ENCODE measurements around the gene TMEM53. TPM values are rescaled to one million over a fixed set of nuclear protein-coding genes. Genes with fewer than 3 reads are reported as not detected.

Gene TMEM53
- total RNA-seq, 1 experiment from 2014 or later = 14.9 TPM

DNA sequence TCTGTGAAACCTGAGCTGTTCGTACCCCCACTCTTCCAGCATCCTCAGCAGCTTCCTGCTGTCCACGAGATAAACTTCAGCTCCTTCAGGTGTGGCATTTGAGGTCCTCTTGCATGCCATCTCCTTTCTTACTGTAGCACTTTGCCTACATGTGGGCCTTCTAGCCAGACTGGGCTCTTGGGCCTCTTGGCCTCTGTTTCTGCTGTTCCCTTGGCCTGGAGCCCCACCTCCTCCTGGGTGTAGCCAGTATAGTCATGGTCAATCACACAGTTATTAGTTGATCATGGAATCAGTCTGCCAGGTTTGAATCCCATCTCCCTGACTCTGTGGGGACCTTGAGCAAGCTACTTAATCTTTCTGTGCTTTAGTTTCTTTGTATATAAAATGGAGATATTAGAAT is 26.4 kb downstream of the TMEM53 start:
- no peak for DNase-seq (ENCODE audit: low read depth)

DNA sequence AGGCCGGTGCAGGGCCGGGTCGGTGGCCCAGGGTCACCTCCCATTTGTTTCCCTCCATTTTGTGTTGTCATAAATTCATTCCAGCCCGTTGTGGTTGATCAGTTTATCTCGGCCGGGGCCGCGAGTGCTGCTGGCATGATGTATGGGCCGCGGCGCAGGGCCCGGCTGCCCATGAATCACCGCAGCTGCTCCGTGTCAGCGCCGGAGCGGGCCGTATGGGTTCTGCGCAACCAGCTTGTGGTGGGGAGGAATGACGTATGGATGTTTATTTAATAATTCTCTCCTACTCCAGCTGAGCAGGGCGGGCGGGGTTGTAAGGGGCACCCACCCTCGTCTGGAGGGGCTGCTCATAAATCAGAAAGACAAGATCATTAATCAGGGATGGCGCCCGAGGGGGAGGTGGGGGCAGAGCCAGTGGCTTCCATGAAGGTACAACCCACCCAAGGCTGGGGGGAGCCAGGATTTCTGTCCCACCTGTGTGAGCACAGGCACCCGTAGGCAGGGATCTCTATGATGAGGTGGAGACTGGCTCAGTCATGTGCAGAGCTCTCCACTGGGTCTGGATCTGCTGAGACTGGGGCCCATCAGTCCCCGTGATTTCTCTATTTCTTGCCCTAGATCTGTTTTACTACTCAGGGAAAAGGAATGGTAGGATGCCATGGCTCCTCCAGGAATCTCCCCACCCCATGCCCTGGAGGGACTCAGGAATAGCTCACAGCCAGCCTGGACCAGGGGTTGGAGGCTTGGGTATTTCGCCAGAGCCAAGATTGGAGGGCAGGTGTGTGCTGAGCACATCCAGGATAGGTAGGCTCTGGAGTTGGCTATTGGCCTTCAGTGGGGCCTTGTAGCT is 27.8 kb downstream of the TMEM53 start:
- DNase-seq (ENCODE audit: low read depth) = no peak

DNA sequence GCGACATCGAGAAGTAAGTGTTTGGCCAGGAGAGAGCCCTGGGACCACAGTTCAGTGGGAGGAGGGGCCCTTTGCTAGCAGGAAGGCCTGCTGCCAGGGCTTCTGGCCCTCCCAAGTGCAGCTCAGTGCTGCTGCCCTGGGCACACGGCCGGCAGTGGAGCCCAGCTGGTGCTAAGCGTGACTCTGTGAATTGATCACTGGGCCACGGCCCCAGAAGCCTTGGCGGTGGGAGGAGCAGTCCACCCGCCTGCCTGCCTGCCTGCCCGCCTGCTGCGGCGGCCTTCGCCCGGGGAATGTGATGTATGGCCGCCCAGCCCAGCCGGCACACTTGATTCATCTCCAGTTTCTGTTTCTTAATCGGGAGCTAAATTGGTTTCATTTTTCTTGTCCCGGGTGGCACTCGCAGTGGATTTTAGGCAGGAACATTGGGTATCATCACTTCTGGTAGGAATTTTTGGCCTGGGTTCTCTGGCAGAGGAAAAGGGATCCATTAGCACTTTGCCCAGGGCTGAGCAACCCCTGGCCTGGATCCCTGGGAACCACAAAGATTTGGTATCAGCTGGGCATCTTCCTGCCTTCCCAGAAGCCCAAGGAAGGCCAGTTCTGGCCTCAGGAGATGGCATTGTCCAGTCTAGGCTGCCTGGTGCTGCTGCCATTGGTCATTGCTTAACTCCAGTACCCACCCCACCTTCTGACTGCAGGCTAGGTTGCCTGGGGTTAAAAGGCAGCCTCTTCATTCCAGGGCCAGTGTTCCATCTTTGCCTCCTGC is 28.6 kb downstream of the TMEM53 start:
- DNase-seq (ENCODE audit: low read depth) = no peak

DNA sequence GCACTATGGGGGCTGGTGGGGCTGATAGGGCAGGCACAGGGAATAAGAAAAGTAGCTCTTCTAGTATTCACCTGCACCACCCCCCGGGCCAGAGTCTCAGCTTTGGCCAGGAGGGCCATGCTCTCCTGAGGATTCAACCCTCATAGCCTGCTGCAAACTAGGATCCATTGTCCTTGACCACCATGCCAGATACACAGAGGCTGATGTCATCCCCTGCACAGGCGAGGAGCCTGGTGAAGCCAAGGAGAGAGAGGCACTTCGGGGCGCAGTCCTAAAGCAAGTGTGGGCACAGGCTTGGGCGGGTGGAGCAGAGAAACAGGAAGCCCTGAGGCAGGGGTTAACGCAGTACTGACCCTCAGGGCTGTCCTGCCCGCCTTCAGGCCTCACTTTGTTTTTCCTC is 29.5 kb downstream of the TMEM53 start:
- DNase-seq (ENCODE audit: low read depth) = no peak

DNA sequence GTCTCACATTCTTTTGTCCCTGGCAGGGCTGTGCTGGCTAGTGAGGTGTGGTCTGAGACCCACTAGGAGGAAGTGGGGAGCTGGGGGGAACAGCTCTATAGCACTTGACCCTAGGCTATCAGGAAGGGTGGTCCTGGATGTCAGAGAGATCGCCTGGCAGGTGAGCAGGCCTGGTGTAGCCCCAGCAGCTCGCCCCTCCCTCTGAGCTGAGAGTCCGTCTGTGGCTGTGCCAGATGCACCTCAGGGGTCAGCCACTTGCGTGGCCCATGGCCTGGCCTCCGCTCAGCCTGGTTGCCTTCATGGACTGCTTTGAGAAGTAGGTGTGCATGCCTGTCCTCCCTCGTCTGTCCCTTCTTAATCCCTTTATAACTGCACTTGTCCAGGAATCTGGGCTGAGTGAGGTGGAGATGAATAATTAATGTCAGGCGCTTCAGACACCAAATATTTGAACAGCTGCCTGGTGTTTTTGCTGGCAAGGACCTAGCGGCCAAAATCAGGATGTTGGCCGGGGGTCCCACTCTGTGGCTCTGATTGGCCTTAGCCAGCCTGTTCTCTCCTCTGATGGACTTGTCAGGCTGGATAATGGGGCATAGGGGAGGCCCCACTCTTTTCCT is 30.5 kb downstream of the TMEM53 start:
- no peak for DNase-seq (ENCODE audit: low read depth)

DNA sequence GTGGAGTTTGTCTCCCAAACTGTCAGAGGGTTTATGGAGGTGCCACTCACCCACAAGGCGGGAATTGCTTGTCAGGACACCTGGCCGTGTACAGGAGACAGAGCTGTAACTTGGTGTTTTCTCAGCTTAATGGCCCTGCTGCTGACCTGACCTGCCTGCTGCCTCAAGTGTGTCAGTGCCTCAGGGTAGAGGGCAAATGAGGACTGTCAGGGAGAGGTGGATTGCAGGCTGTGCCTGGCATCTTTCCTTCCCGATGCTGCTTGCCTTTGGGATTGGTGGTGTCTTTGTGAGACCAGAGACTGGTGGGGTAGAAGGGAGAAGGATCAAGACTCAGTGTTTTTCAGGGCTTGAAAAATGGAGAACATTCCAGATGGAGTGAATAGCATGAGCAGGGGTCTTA is 31.4 kb downstream of the TMEM53 start:
- no peak for DNase-seq (ENCODE audit: low read depth)

DNA sequence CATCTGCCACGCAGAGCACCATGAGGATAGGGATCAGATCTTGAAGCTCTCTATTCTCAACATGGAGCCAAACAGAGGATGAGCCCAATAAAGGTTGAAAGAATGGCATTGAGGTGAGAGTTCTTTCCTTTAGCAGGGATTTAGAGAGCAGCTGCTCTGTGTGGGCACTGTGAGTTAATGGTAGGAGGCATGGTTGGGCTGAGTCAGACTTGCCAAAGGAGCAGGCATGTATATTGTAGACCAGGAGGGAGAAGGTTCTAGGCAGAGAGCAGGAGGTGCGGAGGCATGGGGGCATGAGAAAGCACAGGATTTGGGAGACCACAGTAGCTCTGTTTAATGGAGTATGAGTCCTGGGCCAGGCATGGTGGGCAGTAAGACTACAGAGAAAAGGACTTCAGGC is 32.0 kb downstream of the TMEM53 start:
- no peak for DNase-seq (ENCODE audit: low read depth)

DNA sequence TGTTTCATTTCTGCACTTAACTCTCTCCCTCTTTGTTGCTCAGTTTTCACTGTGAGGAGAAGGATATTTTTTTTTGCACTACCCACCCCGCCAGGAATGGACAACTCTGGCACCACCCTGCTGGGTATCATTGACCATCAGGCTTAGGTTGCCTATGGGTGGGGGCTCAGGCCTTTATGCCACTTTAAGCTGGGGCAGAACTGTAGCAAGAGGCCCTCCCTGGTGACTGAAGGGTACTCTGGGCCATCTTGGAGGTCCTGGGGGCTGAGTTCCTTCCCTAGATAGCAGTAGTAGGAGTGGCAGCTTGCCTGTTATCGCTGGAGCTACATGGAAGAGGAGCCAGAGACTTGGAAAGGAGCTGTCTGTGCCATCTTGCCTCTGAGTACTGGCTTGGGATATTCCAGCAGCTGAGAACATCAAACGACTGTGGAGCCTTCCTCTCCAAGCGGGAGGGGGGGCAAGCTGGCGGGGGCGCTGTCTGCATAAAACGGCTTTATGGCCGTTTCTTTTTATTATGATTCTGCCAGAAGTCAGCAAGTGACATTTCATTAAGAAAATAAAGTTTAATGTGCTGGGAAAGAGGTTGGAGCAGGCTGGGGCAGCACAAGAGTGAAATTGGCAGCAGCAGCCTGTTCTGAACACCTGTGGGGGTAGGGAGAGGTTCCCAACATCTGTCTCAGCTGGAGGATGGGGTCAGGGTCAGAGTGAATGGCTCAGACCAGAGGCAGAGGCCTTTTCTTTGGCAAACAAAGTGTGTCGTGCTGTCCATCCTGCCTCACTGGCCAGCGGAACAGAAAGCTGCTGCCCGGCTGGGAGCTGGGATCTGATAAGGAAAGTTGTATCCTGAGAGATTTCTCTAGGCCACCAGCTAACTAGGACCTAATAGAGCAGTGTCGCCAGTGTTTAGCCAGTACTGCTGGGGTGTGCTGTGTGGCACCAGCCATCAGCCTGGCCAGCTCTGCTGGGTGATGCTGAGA is 32.9 kb downstream of the TMEM53 start:
- DNase-seq (ENCODE audit: low read depth) = no peak

DNA sequence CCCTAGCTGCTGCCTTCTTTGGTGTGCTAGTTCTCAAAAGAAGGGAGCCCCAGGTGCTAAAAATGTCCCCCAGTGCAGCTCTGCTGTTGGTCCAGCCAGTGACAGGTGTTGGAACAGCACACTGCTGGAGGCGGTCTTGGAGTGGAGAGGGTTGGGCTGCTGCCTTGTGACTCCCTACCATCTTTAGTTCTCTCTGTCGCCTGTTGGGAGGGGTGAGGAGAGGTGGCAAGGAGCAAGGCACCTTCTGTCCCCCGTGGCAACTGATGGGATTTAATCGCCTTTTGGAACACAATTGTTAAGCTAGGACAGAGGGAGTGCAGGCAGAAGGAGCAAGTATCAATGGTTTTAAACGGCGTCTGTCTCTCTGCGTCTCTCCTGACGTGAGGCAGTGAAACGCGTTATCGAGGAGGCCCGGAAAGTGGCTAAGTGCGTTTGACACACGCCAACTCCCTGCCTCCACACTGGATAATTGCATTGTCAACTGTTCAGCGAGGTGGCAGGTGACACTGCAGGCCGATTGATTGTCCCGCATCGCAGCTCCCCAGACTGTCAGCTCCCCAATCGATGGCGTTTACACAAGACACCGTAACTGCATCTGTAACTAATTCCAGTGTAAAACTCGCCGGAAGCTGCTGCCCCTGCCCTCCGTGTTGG is 34.0 kb downstream of the TMEM53 start:
- DNase-seq (ENCODE audit: low read depth) = no peak

DNA sequence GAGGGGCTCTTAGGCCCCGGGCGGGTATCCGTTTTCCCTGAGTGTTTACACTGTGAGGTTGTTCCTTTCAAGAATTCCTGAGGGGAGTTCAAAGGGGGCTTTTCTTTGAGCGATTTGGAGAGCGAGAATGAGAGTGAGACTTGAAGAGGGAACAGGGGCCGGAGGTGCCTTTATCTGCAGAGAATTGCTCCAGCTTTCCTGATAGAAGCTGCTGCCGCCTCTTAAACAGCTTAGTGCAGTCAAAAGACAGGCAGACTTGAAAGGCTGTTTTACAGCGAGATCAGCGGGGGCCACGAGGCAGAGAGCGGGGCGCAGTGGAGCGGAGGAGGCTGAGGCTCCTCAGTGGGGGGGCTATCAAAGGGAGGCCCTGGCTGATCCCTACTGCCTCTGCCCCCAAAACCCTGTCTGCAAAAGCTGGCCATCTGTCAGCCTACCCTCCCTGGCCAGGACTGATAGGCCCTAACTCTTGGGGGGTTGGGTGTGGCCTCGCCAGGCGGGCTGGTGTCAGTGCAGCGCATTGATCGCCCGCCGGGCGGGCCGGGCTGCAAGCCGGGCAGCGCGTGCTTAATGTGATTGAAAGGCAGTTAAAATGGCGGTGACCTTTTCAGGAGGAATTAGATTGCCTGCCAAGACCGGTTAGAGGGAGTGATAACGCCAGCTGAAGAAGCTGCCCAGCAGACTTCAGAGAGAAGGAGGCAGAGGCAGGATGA is 36.4 kb downstream of the TMEM53 start:
- no peak for DNase-seq (ENCODE audit: low read depth)

DNA sequence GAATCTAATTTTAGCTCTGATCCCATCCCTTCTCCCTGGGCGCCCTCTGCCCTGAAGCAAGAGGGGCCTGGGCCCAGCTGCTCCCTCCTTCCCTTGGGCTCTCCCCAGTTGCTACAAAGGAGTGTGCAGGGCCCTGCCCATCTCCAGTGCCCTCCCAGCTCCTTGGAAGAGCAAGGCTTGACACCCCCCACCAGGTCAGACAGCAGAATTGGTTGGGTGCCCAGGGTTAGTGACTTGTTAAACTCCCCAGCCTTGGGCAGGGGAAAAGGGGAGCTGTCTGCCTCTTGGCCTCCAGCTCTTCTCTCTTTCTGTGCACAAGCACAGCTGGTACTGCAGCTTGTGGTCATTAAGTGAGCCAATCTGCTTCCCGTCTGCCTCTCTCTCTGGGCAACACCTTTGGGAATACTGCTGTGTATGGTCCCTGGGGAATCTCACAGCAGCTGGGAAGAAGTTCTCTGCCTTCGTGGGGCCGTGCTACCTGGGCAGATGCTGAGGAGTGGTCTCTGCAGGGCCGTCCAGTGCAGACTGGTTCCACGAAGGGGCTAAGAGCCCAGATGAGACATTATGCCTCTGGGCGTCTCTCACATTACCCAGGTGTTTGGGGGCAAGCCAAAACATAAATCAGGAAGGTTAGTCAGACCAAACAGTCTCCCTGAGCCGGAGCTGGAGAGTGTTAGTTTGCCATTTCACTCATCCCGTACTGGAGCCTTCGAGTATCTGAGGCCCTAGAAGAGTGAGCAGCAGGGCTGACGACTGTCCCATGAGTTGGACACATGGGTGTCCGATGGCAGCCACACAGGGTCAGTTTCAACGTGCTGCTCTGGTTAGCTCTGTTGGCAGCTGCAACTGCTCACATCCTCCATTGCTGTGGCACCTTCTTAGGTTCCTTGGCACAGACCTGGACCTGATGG is 37.3 kb downstream of the TMEM53 start:
- peak; percentile 35 for DNase-seq (ENCODE audit: low read depth)

DNA sequence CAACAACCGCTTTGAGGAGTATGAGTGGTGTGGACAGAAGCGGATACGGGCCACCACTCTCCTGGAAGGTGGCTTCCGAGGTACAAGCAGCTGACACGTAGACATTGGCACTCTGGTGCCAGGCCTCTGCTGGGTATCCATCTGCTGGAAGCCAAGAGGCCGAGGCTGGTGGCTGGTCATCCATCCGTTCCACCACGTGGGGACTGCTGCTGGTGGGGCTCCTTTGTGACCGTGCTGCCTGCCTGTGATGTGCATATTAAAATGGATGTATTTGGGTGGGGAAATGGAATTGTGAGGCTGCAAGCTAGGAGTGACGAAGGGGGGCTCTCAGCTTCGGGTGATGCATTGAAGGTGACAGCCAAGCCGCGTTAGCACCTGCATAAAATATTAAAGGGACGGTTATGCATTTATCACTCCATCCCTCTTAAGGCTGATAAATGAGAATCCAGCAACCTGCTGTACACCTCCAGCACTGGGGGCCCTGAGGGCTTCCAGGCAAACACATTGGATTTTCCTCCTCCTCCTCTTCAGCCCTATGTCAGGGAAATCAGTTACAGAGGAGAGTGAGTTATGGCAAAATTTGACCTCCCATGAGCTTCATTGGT is 38.1 kb downstream of the TMEM53 start:
- no peak for DNase-seq (ENCODE audit: low read depth)

DNA sequence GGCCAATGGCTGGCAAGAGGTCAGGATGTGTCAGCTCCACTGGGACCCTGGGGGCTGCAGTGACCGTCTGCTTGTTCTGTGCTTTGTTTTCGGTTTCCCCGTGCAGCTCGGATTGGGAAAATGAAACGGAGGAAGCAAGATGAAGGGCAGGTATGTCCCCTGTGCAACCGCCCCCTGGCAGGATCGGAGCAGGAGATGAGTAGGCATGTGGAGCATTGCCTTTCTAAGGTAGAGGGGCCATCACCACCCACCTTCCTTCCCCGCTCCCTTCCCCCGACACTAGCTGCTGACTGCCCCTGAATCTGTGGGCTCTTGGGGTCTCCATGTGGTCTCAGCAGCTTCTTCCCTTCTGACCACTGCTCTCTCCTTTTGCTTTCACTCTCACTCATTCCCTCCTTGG is 38.8 kb downstream of the TMEM53 start:
- no peak for DNase-seq (ENCODE audit: low read depth)

DNA sequence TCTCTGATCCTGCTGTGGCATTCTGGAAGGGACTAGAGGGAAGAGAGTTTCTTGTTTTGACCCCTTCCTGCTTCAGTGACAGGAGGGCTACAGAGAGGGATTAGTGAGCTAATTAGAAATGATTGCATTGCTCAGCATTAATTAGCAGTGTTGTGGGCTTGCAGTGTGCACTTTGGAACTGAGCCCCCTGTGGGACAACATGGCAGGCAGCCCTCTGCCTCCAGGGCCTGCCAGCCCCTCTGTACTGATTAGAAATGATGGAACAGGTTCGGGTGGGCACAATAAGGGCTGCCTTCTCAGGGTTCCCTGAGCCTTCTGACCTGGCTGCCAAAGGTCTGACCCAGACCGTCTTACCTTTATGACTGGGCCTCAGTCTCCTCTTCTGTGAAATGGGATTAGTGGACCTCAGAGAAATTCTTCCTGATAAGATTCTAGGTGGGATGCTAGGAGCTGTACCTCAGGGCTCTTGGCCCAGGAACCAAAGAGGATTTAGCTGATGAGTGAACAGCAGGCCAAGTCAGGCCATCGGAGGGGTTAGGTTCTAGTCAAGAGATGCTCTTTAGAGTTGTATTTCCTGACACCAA is 39.6 kb downstream of the TMEM53 start:
- no peak for DNase-seq (ENCODE audit: low read depth)

DNA sequence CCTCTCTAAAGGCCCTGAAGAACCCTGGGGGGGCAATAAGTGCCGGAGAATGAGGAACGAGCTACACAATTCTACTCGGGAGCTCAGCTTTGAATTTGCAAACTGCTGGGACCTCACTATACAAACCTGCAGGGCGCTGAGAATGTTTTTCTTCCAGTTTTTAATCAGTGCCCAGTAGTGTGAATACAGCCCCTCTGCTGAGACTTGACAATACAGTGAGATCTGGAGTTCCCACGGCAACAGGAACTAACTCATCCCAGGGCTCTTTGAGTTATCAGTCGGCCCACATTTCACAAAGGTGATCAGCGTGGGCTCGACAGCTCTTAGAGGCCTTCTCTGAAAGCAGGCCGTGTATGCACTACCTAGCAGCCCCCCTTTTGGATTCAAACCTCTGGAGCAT is 41.7 kb downstream of the TMEM53 start:
- peak; percentile 16 for DNase-seq (ENCODE audit: low read depth)

DNA sequence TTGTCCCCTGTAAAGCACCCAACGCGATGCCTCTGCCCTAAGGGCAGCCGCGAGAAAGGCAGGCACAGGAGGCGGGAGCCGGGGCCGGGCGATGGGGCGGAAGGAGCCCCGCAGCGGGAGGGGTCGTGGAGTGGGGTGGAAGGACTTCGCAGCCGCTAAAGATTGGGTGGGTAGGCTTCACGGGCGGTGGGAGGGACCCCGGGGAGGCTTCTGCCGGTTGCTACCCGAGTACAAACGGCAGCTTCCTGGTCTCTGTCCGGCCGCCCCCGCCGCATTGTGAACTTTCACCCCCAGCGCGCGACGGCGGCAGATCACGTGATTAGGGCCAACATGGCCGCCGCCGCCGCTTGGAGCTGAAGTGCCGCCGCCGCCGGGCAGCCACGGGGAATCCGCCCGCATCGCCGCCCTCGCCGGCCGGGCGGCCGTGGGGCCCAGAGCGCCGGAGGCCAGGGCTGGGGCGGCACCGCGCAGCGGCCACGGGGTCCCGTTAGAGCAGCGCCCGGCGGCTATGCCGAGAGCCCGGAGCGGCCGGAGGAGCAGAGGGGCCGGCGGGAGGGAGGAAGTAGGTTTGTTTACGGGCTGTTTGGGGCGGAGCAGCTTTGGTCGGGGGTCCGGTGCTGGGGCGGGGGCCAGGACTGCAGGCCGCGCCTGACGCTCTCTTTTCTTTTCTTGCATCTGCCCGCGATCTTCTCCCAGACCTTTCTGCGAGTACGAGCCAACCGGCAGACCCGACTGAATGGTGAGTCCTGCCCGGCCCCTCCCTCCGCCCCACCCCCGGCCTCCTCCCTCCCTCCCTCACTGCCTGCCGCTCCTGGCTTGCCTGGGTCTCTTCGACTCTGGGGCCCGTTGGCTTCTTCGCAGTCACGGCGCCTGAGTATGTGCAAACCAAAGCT is 42.4 kb downstream of the TMEM53 start:
- DNase-seq (ENCODE audit: low read depth) = peak; percentile 85

DNA sequence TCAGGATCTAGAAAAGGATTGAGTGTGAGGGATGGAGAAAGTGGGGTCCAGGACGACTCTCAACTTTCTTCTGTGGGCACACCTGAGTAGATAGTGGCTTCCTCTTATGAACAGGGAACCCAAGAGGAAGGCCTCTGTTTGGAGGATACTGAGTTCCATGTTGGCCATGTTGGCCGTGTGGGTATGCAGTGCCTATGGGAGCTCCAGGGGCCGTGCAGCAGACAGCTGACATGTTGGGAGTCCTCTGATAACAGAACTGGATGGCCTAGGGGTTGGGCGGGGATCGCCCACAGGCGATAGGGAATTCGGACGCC is 43.0 kb downstream of the TMEM53 start:
- no peak for DNase-seq (ENCODE audit: low read depth)

DNA sequence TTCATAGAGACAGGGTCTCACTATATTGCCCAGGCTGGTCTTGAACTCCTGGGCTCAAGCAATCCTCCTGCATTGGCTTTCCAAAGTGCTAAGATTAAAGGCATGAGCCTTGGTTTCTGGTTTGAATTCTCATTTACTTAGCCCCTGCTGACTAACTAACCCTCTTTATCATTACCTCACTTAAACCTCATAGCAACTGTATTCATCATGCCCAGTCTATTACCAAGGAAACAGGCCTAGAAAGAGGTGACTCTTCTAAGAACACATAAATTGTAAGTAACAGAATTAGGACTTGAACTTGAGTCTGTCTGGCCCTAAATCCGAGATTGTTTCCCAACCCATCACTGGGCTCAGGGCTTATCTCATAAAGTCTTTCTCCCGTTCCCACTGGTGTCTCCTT is 44.2 kb downstream of the TMEM53 start:
- DNase-seq (ENCODE audit: low read depth) = no peak

Measured in RPMI7951 (cell line).